ENCODE data around the gene DST.

The DST gene

DNA sequence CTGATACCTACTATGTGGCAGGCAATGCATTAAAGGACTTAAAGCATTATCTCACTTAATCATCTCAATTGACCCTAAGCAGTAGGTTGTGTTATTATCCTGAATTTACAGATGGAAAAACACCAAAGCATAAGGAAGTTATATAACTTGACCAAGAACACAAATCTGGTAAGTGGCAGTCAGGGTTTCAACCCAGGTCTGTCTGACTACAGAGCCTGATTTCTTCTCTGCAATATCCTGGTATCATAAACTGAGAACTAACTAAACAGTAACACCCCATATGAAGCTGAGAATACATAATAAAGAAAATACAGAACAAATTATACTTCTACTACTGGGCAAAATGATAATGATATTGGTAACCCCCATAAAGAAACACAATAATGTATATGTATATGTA is 13.8 kb upstream of the DST start:
- no peaks in the 10 kb centered on the region for H3F3A ChIP-seq (ENCODE audit: control insufficient read depth, insufficient read depth)

DNA sequence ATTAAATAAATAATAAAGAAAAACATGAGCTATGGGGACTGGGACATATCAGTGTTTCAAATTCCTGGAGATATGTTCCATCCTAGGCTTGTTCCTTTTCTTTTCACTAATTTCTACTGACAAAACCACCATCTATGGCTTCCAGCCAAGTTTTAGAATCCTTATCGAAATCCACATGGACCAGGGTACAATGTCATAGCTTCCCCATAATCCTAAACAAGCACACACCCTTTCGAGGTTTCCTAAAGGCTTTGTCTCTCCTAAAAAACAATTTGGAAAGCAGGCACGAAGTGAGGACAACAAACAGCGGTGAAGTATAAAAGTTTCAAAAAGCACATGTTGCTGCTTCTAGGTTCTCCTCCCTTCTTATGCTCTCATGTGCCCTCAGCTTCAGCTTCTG is 13.3 kb upstream of the DST start:
- Histone ChIP-seq H4K20me1 (ENCODE audit: control insufficient read depth, insufficient read depth, low read depth, low read length) (no peaks in the 10 kb centered on the region), H3F3A (ENCODE audit: control insufficient read depth, insufficient read depth) (no peaks in the 10 kb centered on the region), H3K27ac (ENCODE audit: low read depth, low read length) (no peak overlapping the region), H3K4me3 (ENCODE audit: low read length) (no peak overlapping the region), H3K36me3 (ENCODE audit: control insufficient read depth, low read length) (no peaks in the 10 kb centered on the region), H3K27me3 (ENCODE audit: control insufficient read depth, low read length) (no peaks in the 10 kb centered on the region), H3K4me2 (ENCODE audit: low read length) (no peak overlapping the region), H3K4me1 (ENCODE audit: control insufficient read depth, low read length) (no peaks in the 10 kb centered on the region), H3K79me2 (ENCODE audit: control insufficient read depth, low read length) (no peaks in the 10 kb centered on the region), H3K9me2 (replicated peaks; ENCODE audit: control insufficient read depth, low read length) (no peaks in the 10 kb centered on the region), H3K9me3 (ENCODE audit: control insufficient read depth, insufficient read depth, low read length) (no peaks in the 10 kb centered on the region)
- no peak for TF ChIP-seq EZH2phosphoT487 (IDR thresholded peaks at IDR 0.05; ENCODE audit: borderline replicate concordance, low read length)
- TF ChIP-seq, protein P1, sequence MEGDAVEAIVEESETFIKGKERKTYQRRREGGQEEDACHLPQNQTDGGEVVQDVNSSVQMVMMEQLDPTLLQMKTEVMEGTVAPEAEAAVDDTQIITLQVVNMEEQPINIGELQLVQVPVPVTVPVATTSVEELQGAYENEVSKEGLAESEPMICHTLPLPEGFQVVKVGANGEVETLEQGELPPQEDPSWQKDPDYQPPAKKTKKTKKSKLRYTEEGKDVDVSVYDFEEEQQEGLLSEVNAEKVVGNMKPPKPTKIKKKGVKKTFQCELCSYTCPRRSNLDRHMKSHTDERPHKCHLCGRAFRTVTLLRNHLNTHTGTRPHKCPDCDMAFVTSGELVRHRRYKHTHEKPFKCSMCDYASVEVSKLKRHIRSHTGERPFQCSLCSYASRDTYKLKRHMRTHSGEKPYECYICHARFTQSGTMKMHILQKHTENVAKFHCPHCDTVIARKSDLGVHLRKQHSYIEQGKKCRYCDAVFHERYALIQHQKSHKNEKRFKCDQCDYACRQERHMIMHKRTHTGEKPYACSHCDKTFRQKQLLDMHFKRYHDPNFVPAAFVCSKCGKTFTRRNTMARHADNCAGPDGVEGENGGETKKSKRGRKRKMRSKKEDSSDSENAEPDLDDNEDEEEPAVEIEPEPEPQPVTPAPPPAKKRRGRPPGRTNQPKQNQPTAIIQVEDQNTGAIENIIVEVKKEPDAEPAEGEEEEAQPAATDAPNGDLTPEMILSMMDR (IDR thresholded peaks at IDR 0.05; ENCODE audit: low read depth, low read length, poor library complexity, severe bottlenecking), result no peak

More for the DNA sequence above, 13.8 kb upstream of the DST start:
- Histone ChIP-seq H3K27ac (ENCODE audit: low read depth, low read length) (no peak overlapping the region), H3K79me2 (ENCODE audit: control insufficient read depth, low read length) (no peaks in the 10 kb centered on the region), H3K4me1 (ENCODE audit: control insufficient read depth, low read length) (no peaks in the 10 kb centered on the region), H3K36me3 (ENCODE audit: control insufficient read depth, low read length) (no peaks in the 10 kb centered on the region), H3K9me3 (ENCODE audit: control insufficient read depth, insufficient read depth, low read length) (no peaks in the 10 kb centered on the region), H3K27me3 (ENCODE audit: control insufficient read depth, low read length) (no peaks in the 10 kb centered on the region), H3K4me3 (ENCODE audit: low read length) (no peak overlapping the region), H3K4me2 (ENCODE audit: low read length) (no peak overlapping the region), H3K9me2 (replicated peaks; ENCODE audit: control insufficient read depth, low read length) (no peaks in the 10 kb centered on the region), H4K20me1 (ENCODE audit: control insufficient read depth, insufficient read depth, low read depth, low read length) (no peaks in the 10 kb centered on the region)
- TF ChIP-seq, protein P1 (IDR thresholded peaks at IDR 0.05; ENCODE audit: low read depth, low read length, poor library complexity, severe bottlenecking), result no peak
- TF ChIP-seq EZH2phosphoT487 (IDR thresholded peaks at IDR 0.05; ENCODE audit: borderline replicate concordance, low read length), result no peak

DNA sequence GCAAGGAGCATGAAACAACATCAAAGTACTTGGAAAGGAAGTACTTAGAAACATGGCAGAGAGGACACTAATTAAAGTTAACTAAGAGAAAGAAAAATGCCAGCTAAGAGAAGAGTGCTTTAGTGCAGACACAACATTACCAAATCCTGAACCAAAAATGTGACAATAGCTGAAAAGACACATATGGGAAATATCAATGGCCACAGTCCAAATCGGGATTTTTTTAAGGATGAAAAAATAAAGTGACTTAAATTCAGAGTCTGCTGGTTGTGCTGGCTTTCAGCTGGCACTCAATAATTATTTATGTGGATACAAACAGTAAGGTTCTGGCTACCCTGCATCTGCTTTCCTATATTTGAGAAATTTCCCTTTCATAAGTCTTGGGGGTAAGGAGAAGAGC is 12.6 kb upstream of the DST start:
- no peaks in the 10 kb centered on the region for H3K79me2 ChIP-seq (ENCODE audit: control insufficient read depth, low read length)
- H3K4me3 ChIP-seq (ENCODE audit: low read length), result no peak overlapping the region
- no peaks in the 10 kb centered on the region for H4K20me1 ChIP-seq (ENCODE audit: control insufficient read depth, insufficient read depth, low read depth, low read length)
- H3K36me3 ChIP-seq (ENCODE audit: control insufficient read depth, low read length), result no peaks in the 10 kb centered on the region
- no peaks in the 10 kb centered on the region for H3K9me3 ChIP-seq (ENCODE audit: control insufficient read depth, insufficient read depth, low read length)
- H3K27me3 ChIP-seq (ENCODE audit: control insufficient read depth, low read length), result no peaks in the 10 kb centered on the region
- TF ChIP-seq, protein P1 (IDR thresholded peaks at IDR 0.05; ENCODE audit: low read depth, low read length, poor library complexity, severe bottlenecking), result no peak
- H3K4me1 ChIP-seq (ENCODE audit: control insufficient read depth, low read length), result no peaks in the 10 kb centered on the region
- no peaks in the 10 kb centered on the region for H3F3A ChIP-seq (ENCODE audit: control insufficient read depth, insufficient read depth)
- H3K9me2 ChIP-seq (replicated peaks; ENCODE audit: control insufficient read depth, low read length), result no peaks in the 10 kb centered on the region
- H3K4me2 ChIP-seq (ENCODE audit: low read length), result no peak overlapping the region
- no peak overlapping the region for H3K27ac ChIP-seq (ENCODE audit: low read depth, low read length)

DNA sequence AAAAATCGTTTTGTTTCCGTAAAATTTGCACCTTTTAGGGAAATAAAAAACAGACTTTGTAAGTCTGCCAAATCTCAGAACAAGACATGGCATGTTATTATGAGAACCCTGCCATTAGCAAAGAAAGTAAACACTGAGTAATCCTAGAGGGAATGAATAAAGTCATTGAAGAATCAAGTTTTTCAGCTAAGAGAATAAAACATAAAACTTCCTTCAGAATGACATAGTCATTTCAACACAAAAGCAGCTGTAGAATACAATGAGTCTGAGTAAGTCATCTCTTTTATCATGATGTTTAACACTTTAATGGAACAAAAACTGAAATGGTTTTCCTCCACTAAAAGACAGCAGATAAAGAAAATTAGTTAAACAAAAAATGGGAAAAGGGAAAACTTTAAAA is 10.3 kb upstream of the DST start:
- H3K79me2 ChIP-seq (ENCODE audit: control insufficient read depth, low read length), result no peaks in the 10 kb centered on the region
- no peaks in the 10 kb centered on the region for H3K9me2 ChIP-seq (replicated peaks; ENCODE audit: control insufficient read depth, low read length)
- H3K4me3 ChIP-seq (ENCODE audit: low read length), result no peak overlapping the region
- no peak overlapping the region for H3K27ac ChIP-seq (ENCODE audit: low read depth, low read length)
- H3K36me3 ChIP-seq (ENCODE audit: control insufficient read depth, low read length), result peaks cover 6% of the 10 kb centered on the region; the same call in 1 of the 2 replicates
- TF ChIP-seq, protein P1 (IDR thresholded peaks at IDR 0.05; ENCODE audit: low read depth, low read length, poor library complexity, severe bottlenecking), result no peak
- TF ChIP-seq EZH2phosphoT487 (IDR thresholded peaks at IDR 0.05; ENCODE audit: borderline replicate concordance, low read length), result no peak
- H3K9me3 ChIP-seq (ENCODE audit: control insufficient read depth, insufficient read depth, low read length), result no peaks in the 10 kb centered on the region
- no peaks in the 10 kb centered on the region for H3K27me3 ChIP-seq (ENCODE audit: control insufficient read depth, low read length)
- H3K4me1 ChIP-seq (ENCODE audit: control insufficient read depth, low read length), result no peaks in the 10 kb centered on the region
- H3K4me2 ChIP-seq (ENCODE audit: low read length), result no peak overlapping the region
- no peaks in the 10 kb centered on the region for H4K20me1 ChIP-seq (ENCODE audit: control insufficient read depth, insufficient read depth, low read depth, low read length)
- no peaks in the 10 kb centered on the region for H3F3A ChIP-seq (ENCODE audit: control insufficient read depth, insufficient read depth)

Measured in DOHH2 (cell line).